Vagina (tissue), 2 donors: ENCODE results near the gene STX16. TPM values are rescaled to one million over a fixed set of nuclear protein-coding genes. Genes with fewer than 3 reads are reported as not detected.

Experiments
- DNase-seq, 2 donors: peaks; one replicate each; pipeline ENCODE4 v3.0.0-alpha.2; 2017; ENCODE audit errors: extremely low spot score in 2 of 2
- H3K27ac ChIP-seq: fragments of 200-600 bp; sonication (generic); one replicate; pipeline ENCODE4 v1.5.1; 2019
- H3K27me3 ChIP-seq: fragments of 200-600 bp; sonication (generic); one replicate; pipeline ENCODE4 v1.5.1; 2019
- H3K36me3 ChIP-seq, 2 donors: fragments of 200-600 bp; sonication (generic); one replicate each; pipeline ENCODE4 v1.5.1; 2017 to 2019
- H3K4me1 ChIP-seq: fragments of 200-600 bp; sonication (generic); one replicate; pipeline ENCODE4 v1.5.1; 2019
- H3K4me3 ChIP-seq, 2 donors: fragments of 200-600 bp; sonication (generic); 1 replicate in 1 of 2; 2 replicates in 1 of 2; pipeline ENCODE4 v1.5.1; 2016 to 2019
- H3K9me3 ChIP-seq: fragments of 200-600 bp; sonication (generic); one replicate; pipeline ENCODE4 v1.5.1; 2019
- CTCF ChIP-seq, 3 experiments: fragments of 450-650 bp in 2 of 3; fragments of 200-600 bp in 1 of 3; sonication (generic) in 1 of 3; IDR thresholded peaks; one replicate each; pipeline ENCODE4 v1.5.1; 2017 to 2019; ENCODE audit warnings: antibody characterized with exemption in 3 of 3, mild to moderate bottlenecking in 2 of 3, moderate library complexity in 2 of 3
- POLR2A ChIP-seq, 2 donors: fragments of 450-650 bp; IDR thresholded peaks; one replicate each; pipeline ENCODE4 v1.6.1; 2017; ENCODE audit warnings: antibody characterized with exemption in 2 of 2, mild to moderate bottlenecking in 2 of 2, moderate library complexity in 2 of 2
- POLR2AphosphoS5 ChIP-seq, 2 donors: sonication (generic); formaldehyde crosslinking; IDR thresholded peaks; one replicate each; pipeline ENCODE4 v1.9.0; 2017; ENCODE audit warnings: antibody characterized with exemption in 2 of 2, mild to moderate bottlenecking in 2 of 2, low read depth in 1 of 2; ENCODE audit not compliant: insufficient read depth in 1 of 2
- intact Hi-C: fragments of 100-400 bp; cut with DNase I; formaldehyde crosslinking; loops from one replicate; pipeline ENCODE4 v1.15.1; 2023
- total RNA-seq: library from RNA; depleted of rRNA; stranded (reverse); fragments of >200 nt; gene quantifications from one replicate; pipeline ENCODE4 v1.2.3, GENCODE V29; 2016

STX16 gene
- total RNA-seq, 1 donor from 2014 or later: 49.4 TPM

GRCh38 chr20:58619077-58619863 is 31.8 kb upstream of the STX16 start:
- Histone ChIP-seq H3K4me1 (peaks cover 15% of the 10 kb centered on the region), H3K27me3 (no peaks in the 10 kb centered on the region), H3K36me3 (no peaks in the 10 kb centered on the region), H3K9me3 (no peaks in the 10 kb centered on the region), H3K4me3 (no peak overlapping the region), H3K27ac (no peak overlapping the region)
- TF ChIP-seq CTCF (IDR thresholded peaks at IDR 0.05) (no peak), POLR2AphosphoS5 (IDR thresholded peaks at IDR 0.05; ENCODE audit: insufficient read depth in 1 of 2, low read depth in 1 of 2) (no peak), POLR2A (IDR thresholded peaks at IDR 0.05) (no peak)
- intact Hi-C loops: no loop called here
- DNase-seq: no peak

DNA sequence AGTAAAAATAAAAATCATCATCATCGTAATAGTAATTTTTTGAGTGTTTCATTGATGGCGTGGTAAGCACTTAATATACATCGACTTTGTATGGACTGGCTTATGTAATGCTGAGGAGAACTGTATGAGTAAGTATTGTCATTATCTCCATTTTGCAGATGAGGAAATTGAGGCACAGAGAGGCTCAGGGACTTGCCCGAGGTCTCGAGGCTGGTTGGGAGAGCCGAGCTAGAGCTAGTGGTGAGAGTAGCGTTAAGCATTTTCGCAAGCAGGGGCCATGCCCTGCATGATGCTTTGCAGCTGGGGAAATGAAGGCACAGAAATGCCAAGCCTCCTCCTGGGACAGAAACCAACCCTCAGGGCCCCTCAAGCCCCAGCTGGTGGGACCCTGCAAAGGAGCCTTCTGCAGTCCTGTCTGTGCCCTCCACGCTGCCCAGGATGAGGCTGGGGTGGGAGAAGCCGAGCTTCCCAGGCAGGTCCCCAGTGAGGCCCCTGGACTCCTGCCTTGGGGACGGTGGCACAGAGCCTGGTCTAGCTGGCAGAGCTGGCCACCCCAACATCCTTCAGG is 31.1 kb upstream of the STX16 start:
- no peaks in the 10 kb centered on the region for H3K9me3 ChIP-seq
- H3K4me1 ChIP-seq: peaks cover 20% of the 10 kb centered on the region
- no peaks in the 10 kb centered on the region for H3K36me3 ChIP-seq
- H3K27ac ChIP-seq: no peak overlapping the region
- no peaks in the 10 kb centered on the region for H3K27me3 ChIP-seq
- intact Hi-C loops: no loop called here
- TF ChIP-seq POLR2AphosphoS5 (IDR thresholded peaks at IDR 0.05; ENCODE audit: insufficient read depth in 1 of 2, low read depth in 1 of 2) (no peak), POLR2A (IDR thresholded peaks at IDR 0.05) (no peak), CTCF (IDR thresholded peaks at IDR 0.05) (no peak)
- no peak for DNase-seq
- H3K4me3 ChIP-seq: no peak overlapping the region

- H3K36me3 ChIP-seq: no peaks in the 10 kb centered on the region
- DNase-seq: no peak
- H3K27me3 ChIP-seq: no peaks in the 10 kb centered on the region
- no peaks in the 10 kb centered on the region for H3K9me3 ChIP-seq
- no peak overlapping the region for H3K4me3 ChIP-seq
- intact Hi-C loops: no loop called here
- no peak for TF ChIP-seq CTCF (IDR thresholded peaks at IDR 0.05)
- TF ChIP-seq POLR2A (IDR thresholded peaks at IDR 0.05): no peak
- no peak for TF ChIP-seq POLR2AphosphoS5 (IDR thresholded peaks at IDR 0.05; ENCODE audit: insufficient read depth in 1 of 2, low read depth in 1 of 2)
- peaks cover 20% of the 10 kb centered on the region for H3K4me1 ChIP-seq
- no peak overlapping the region for H3K27ac ChIP-seq
These were observed 29.1 kb upstream of the STX16 start for GRCh38 chr20:58621906-58622548.

GRCh38 chr20:58622671-58623578 is 28.2 kb upstream of the STX16 start:
- no peak for TF ChIP-seq POLR2AphosphoS5 (IDR thresholded peaks at IDR 0.05; ENCODE audit: insufficient read depth in 1 of 2, low read depth in 1 of 2)
- TF ChIP-seq POLR2A (IDR thresholded peaks at IDR 0.05): no peak
- no peak for TF ChIP-seq CTCF (IDR thresholded peaks at IDR 0.05)
- Histone ChIP-seq H3K27me3 (no peaks in the 10 kb centered on the region), H3K36me3 (no peaks in the 10 kb centered on the region), H3K4me3 (no peak overlapping the region), H3K4me1 (peaks cover 20% of the 10 kb centered on the region), H3K9me3 (no peaks in the 10 kb centered on the region), H3K27ac (no peak overlapping the region)
- DNase-seq: no peak
- intact Hi-C loops: no loop called here
